Chondrocyte (in vitro differentiated cells): ENCODE data around the gene PIK3R4. TPM values are rescaled to one million over a fixed set of nuclear protein-coding genes. Genes with fewer than 3 reads are reported as not detected.

Experiments
- DNase-seq: peaks from one replicate; pipeline ENCODE4 v3.0.0; 2021; ENCODE audit warnings: mixed read lengths, low spot score
- H3K27ac Mint-ChIP-seq: one replicate; pipeline ENCODE4 v1.8.0; 2021; ENCODE audit warnings: mild to moderate bottlenecking, moderate library complexity, mixed read lengths; ENCODE audit not compliant: unreplicated experiment
- H3K27me3 Mint-ChIP-seq: 2 replicates; pipeline ENCODE4 v1.8.0; 2021; ENCODE audit warnings: low read depth, mixed read lengths
- H3K36me3 Mint-ChIP-seq: 2 replicates; pipeline ENCODE4 v1.8.0; 2021; ENCODE audit warnings: low read depth, mixed read lengths
- H3K4me1 Mint-ChIP-seq: 2 replicates; pipeline ENCODE4 v1.8.0; 2021; ENCODE audit warnings: low read depth, mild to moderate bottlenecking, mixed read lengths
- H3K4me3 Mint-ChIP-seq: one replicate; pipeline ENCODE4 v1.8.0; 2021; ENCODE audit warnings: mild to moderate bottlenecking, moderate library complexity, mixed read lengths; ENCODE audit not compliant: unreplicated experiment
- H3K9me3 Mint-ChIP-seq: 2 replicates; pipeline ENCODE4 v1.8.0; 2021; ENCODE audit warnings: low read depth, mixed read lengths
- long read RNA-seq: library from polyadenylated mRNA; stranded (forward); transcript quantifications from one replicate; pipeline ENCODE4 v2.0.0, GENCODE V29; 2021
- total RNA-seq: library from RNA; stranded (reverse); gene quantifications from 3 replicates; pipeline ENCODE4 v1.2.1, GENCODE V29; 2021
- TF ChIP-seq, protein P1 (sequence below): fragments of 200-600 bp; sonication (generic); IDR thresholded peaks from 2 replicates; pipeline ENCODE4 v1.5.0; 2021; ENCODE audit warnings: antibody characterized with exemption, mild to moderate bottlenecking, moderate library complexity

Gene PIK3R4
- 16.9 to 28.0 TPM (median 17.7 TPM) in 3 replicates for total RNA-seq
- long read RNA-seq, full-length matches to known transcripts = 2 of 3 reads
- long read RNA-seq, partial matches to known transcripts = 0 of 3 reads
- long read RNA-seq, other reads (novel, unspliced or antisense) = 1 of 3 reads

DNA sequence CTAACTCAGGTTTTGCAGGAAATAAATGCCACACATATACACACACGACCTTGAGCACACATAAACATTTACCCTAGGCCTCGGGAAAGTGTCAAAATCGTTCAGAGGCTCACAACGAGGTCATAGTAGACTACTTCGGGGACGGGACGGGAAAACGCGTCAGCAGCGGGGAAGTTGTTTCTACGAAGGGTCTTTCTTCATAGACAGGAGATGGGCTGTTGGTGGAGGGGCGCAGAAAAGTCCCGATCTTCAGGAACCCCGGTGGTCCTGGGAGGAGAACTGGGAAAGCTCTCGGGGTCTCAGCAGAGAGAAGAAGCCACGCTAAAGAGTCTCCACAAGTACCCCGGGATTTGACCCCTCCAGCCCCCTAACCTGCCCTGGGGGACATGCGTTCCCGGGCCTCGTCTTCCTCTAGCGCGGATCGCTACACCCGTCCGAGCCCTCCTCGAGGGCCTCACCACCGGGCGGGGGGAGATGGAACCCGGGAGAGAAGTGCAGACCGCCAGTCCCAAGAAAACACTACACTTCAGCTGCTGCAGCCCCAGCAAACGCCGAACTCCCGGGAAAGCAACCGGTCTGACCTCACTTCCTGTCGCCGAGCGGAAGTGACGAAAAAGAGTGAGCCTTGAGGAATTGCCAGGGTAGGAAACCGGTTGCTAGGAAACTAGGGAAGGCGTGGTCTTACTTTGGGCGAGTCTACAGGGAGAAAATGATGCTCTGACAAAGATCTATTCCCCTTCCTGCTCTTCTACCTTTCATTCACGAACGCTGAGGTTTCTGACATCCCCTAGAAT is at the start of gene PIK3R4:
Gene PIK3R4 (minus strand): TSS at position 584 of the 794 bp plus-strand sequence. CDS start 1,611 bp downstream, outside the sequence.
- Mint-ChIP-seq H3K27me3 (no peaks in the 10 kb centered on the region), H3K27ac (peak within 1 kb of the TSS; percentile 98), H3K9me3 (no peaks in the 10 kb centered on the region), H3K4me1 (peaks cover 52% of the 10 kb centered on the region), H3K36me3 (peaks cover 7% of the 10 kb centered on the region), H3K4me3 (peak within 1 kb of the TSS; percentile 87)
- TF ChIP-seq, protein P1, sequence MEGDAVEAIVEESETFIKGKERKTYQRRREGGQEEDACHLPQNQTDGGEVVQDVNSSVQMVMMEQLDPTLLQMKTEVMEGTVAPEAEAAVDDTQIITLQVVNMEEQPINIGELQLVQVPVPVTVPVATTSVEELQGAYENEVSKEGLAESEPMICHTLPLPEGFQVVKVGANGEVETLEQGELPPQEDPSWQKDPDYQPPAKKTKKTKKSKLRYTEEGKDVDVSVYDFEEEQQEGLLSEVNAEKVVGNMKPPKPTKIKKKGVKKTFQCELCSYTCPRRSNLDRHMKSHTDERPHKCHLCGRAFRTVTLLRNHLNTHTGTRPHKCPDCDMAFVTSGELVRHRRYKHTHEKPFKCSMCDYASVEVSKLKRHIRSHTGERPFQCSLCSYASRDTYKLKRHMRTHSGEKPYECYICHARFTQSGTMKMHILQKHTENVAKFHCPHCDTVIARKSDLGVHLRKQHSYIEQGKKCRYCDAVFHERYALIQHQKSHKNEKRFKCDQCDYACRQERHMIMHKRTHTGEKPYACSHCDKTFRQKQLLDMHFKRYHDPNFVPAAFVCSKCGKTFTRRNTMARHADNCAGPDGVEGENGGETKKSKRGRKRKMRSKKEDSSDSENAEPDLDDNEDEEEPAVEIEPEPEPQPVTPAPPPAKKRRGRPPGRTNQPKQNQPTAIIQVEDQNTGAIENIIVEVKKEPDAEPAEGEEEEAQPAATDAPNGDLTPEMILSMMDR = no peak
- DNase-seq = peak; percentile 93

DNA sequence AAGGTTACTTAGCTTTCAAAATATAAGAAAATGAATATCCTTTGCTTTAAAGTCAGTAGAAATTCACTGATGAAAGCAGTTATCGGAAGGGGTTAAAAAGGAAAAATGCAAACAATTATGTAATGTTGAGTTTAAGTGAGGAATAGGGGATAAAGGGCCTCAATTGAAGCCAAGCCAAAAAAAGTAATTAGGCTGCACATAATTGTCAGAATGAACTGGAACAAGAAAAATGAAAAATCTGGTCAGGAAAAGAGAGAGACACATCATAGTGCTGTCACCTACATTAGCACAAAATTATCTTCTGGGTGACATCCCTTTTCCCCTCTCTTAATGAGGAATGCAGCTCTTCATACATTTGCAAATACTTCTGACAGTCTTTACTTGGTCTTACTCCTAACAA is 48.8 kb upstream of the PIK3R4 start:
- Mint-ChIP-seq H3K4me1 (no peaks in the 10 kb centered on the region), H3K27ac (no peak overlapping the region), H3K36me3 (no peaks in the 10 kb centered on the region), H3K9me3 (no peaks in the 10 kb centered on the region), H3K4me3 (no peak overlapping the region), H3K27me3 (peaks cover 19% of the 10 kb centered on the region)
- TF ChIP-seq, protein P1 = no peak
- DNase-seq = no peak

DNA sequence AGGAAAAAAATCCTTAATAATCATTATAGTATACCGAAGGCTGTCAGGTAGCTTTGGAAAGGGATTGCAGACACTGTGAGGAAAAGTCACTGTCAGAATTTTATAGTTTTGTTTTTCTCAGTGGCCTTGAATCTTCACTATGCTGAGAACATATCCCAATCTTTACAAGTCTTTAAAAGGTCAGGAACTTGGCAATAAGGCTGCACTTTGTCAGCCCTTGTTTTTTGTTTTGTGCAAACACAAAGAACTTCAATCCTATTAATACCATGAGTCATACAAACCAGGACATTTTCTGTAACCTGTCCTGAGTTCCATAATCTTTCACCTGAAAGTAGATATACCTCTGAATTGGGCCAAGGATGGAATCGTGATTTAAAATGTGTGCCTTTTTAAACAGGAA is 45.6 kb upstream of the PIK3R4 start:
- H3K4me1 Mint-ChIP-seq = no peaks in the 10 kb centered on the region
- H3K27ac Mint-ChIP-seq = no peak overlapping the region
- TF ChIP-seq, protein P1 = no peak
- peaks cover 33% of the 10 kb centered on the region for H3K27me3 Mint-ChIP-seq
- DNase-seq = no peak
- H3K9me3 Mint-ChIP-seq = no peaks in the 10 kb centered on the region
- H3K36me3 Mint-ChIP-seq = no peaks in the 10 kb centered on the region
- H3K4me3 Mint-ChIP-seq = no peak overlapping the region

DNA sequence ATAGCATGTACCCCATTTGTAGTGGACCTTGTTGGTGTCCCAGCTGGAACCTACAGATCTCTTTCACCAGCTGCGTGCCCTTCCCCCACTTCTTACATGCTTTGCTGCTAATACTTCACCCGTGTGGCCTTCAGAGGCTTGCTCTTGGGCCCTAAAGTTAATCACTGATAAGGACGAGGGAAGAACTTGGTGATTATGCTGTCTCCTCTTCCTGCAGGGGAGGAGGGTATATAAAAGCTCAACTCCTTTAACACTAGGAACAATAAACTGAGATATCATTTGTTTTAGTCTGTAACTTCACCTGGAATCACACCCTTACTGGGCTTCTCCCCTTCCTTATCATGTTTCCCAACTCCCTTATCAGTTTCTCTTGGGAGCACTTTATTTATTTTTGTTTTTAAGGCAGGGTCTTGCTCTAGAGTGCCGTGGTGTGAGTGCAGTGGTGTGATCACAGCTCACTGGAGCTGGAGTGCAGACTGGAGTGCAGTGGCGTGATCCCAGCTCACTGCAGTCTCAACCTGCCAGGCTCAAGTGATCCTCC is 43.2 kb upstream of the PIK3R4 start:
- H3K4me1 Mint-ChIP-seq = no peaks in the 10 kb centered on the region
- no peaks in the 10 kb centered on the region for H3K36me3 Mint-ChIP-seq
- no peak for DNase-seq
- no peaks in the 10 kb centered on the region for H3K9me3 Mint-ChIP-seq
- H3K27ac Mint-ChIP-seq = no peak overlapping the region
- H3K4me3 Mint-ChIP-seq = no peak overlapping the region
- TF ChIP-seq, protein P1 = no peak
- H3K27me3 Mint-ChIP-seq = peaks cover 52% of the 10 kb centered on the region

DNA sequence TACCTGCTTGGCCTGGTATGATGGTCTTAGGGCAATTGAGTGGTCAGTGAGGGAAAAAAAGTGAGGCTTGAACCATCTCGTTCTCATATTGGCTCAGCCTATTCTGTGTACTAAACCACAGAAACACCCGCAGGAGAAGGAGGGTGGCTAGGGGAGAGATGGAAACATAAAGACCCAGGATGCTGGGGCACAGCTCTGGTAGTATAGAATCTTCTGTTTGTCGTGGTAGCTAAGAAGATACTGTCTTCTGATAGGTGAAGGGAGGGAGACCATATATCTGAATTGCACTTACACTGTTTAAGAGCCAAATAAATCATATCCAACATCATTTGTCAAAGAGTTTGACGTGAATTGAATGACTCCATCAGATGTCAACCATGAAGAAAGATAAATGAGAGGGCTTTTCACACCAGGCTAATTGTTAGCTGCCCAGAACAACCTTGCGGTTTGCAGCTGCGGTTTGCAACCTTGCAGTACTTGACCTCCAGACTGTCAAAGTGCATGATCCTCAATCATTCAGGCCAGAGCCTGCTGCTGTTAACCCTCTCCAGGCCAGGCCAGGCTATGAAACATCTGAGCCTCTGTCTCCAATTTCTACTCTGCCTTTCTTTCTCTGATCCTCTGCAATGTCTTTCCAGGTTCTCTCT is 40.9 kb upstream of the PIK3R4 start:
- H3K4me1 Mint-ChIP-seq = no peaks in the 10 kb centered on the region
- H3K4me3 Mint-ChIP-seq = no peak overlapping the region
- TF ChIP-seq, protein P1 = no peak
- no peak for DNase-seq
- no peaks in the 10 kb centered on the region for H3K36me3 Mint-ChIP-seq
- H3K27ac Mint-ChIP-seq = no peak overlapping the region
- H3K9me3 Mint-ChIP-seq = no peaks in the 10 kb centered on the region
- peaks cover 46% of the 10 kb centered on the region for H3K27me3 Mint-ChIP-seq
